Measurements from ENCODE around the gene NHLRC3. TPM values are rescaled to one million over a fixed set of nuclear protein-coding genes. Genes with fewer than 3 reads are reported as not detected.

Gene NHLRC3
- total RNA-seq (2014; rRNA removed; shearing (Covaris generic)) (26.8 and 28.6 TPM in 2 replicates), total RNA-seq (2022) (35.4 and 39.4 TPM in 2 replicates), Bru-seq, nascent RNA (percentile 91 among the genes with signal in this experiment), BruChase-seq, experiment 1, labeled RNA remaining after a 6-hour chase (percentile 94 among the genes with signal in this experiment), BruChase-seq, experiment 2, labeled RNA remaining after a 2-hour chase (percentile 97 among the genes with signal in this experiment)
- long read RNA-seq, transcript NHLRC3-201 (6 exons, 3,275 nt): minor isoform, 5 of 46 reads
- long read RNA-seq, transcript NHLRC3-202 (7 exons, 3,549 nt): major isoform, 19 of 46 reads
- long read RNA-seq, partial matches to known transcripts: 9 of 46 reads
- long read RNA-seq, other reads (novel, unspliced or antisense): 9 of 46 reads

GRCh38 chr13:39037880-39038568 is at the start of gene NHLRC3, which contains the start of gene PROSER1:
Gene NHLRC3 (plus strand): TSS chr13:39038456. CDS start chr13:39038640, 184 bp downstream.
Gene PROSER1 (minus strand): TSS chr13:39038089. CDS start chr13:39037242, 847 bp downstream.
- peaks cover 38% of the 10 kb centered on the region for H3K36me3 ChIP-seq (ENCODE audit: insufficient read depth, low read length)
- H3K27ac ChIP-seq (ENCODE audit: low read depth, low read length, poor library complexity, severe bottlenecking): peak within 1 kb of the TSS; percentile 80
- BruUV-seq (replicated peaks): no TSS peak
- ChIA-PET CTCF (ENCODE audit: unreplicated experiment) (no interaction called here), POLR2A (interaction anchor here (0.6 to 1.8 kb wide), 9 partner anchors 8 to 550 kb away, joined by 4 to 8 read pairs (median 5); no protein-coding TSS in a partner anchor)
- H3K4me3 ChIP-seq (ENCODE audit: low read depth, low read length, poor library complexity, severe bottlenecking): peak within 1 kb of the TSS; percentile 93
- TF ChIP-seq EZH2phosphoT487 (IDR thresholded peaks at IDR 0.05; ENCODE audit: borderline replicate concordance, low read depth, low read length) (no peak), CTCF (conservative IDR thresholded peaks at IDR 0.05; ENCODE audit: low read length) (no peak)
- peaks cover 23% of the 10 kb centered on the region for H4K20me1 ChIP-seq (ENCODE audit: insufficient read depth, low read length)
- H3K9me3 ChIP-seq (ENCODE audit: low read length): no peaks in the 10 kb centered on the region
- intact Hi-C loops (cut with micrococcal nuclease; ENCODE audit: unreplicated experiment): loop anchor here (2.0 to 10.0 kb wide), 4 partner anchors 563 to 1981 kb away; partner anchors contain the start of genes SUPT20H and UFM1
- peaks cover 89% of the 10 kb centered on the region for H3K79me2 ChIP-seq (ENCODE audit: insufficient read depth, low read depth, low read length)
- DNase-seq (ENCODE audit: low spot score): peak; percentile 97
- H3K9me2 ChIP-seq (ENCODE audit: insufficient read depth, low read length): no peaks in the 10 kb centered on the region
- peak within 1 kb of the TSS; percentile 85 for H2AFZ ChIP-seq (ENCODE audit: low read length)
- peak within 1 kb of the TSS; percentile 87 for H3K4me2 ChIP-seq (ENCODE audit: low read length)
- H3K4me1 ChIP-seq (ENCODE audit: insufficient read depth, low read length, poor library complexity, severe bottlenecking): peaks cover 36% of the 10 kb centered on the region

- H3K4me1 ChIP-seq (ENCODE audit: insufficient read depth, low read length, poor library complexity, severe bottlenecking): no peaks in the 10 kb centered on the region
- H3K4me3 ChIP-seq (ENCODE audit: low read depth, low read length, poor library complexity, severe bottlenecking): no peak within 1 kb of the TSS
- no peaks in the 10 kb centered on the region for H3K9me3 ChIP-seq (ENCODE audit: low read length)
- ChIA-PET POLR2A (no interaction called here), CTCF (ENCODE audit: unreplicated experiment) (no interaction called here)
- no peak within 1 kb of the TSS for H3K4me2 ChIP-seq (ENCODE audit: low read length)
- no TSS peak for BruUV-seq (replicated peaks)
- H3K9me2 ChIP-seq (ENCODE audit: insufficient read depth, low read length): no peaks in the 10 kb centered on the region
- H3K79me2 ChIP-seq (ENCODE audit: insufficient read depth, low read depth, low read length): no peaks in the 10 kb centered on the region
- intact Hi-C loops (cut with micrococcal nuclease; ENCODE audit: unreplicated experiment): no loop called here
- no peaks in the 10 kb centered on the region for H4K20me1 ChIP-seq (ENCODE audit: insufficient read depth, low read length)
- no peak within 1 kb of the TSS for H2AFZ ChIP-seq (ENCODE audit: low read length)
- TF ChIP-seq EZH2phosphoT487 (IDR thresholded peaks at IDR 0.05; ENCODE audit: borderline replicate concordance, low read depth, low read length) (no peak), CTCF (conservative IDR thresholded peaks at IDR 0.05; ENCODE audit: low read length) (no peak)
- no peaks in the 10 kb centered on the region for H3K36me3 ChIP-seq (ENCODE audit: insufficient read depth, low read length)
- no peak for DNase-seq (ENCODE audit: low spot score)
- H3K27ac ChIP-seq (ENCODE audit: low read depth, low read length, poor library complexity, severe bottlenecking): no peak within 1 kb of the TSS
Observed at GRCh38 chr13:38990693-38991092, 47.6 kb upstream of the NHLRC3 start, which contains the start of gene STOML3. Gene STOML3 (minus strand): TSS chr13:38990831. CDS start chr13:38990721, 110 bp downstream.

All from OCI-LY7 (cell line).